Adrenal gland (tissue), 5 donors: ENCODE measurements around the gene RNF144B.

Experiments used
- CTCF ChIP-seq, 6 experiments: fragments of 450-650 bp in 4 of 6; fragments of 200-600 bp in 2 of 6; sonication (generic) in 1 of 6; IDR thresholded peaks; 1 replicate in 5 of 6; 2 replicates in 1 of 6; pipeline versions ENCODE4 v1.5.1 to v1.8.0; 2016 to 2021; ENCODE audit warnings: antibody characterized with exemption in 6 of 6, mild to moderate bottlenecking in 2 of 6, moderate library complexity in 1 of 6
- POLR2A ChIP-seq, 2 donors: fragments of 450-650 bp; IDR thresholded peaks; one replicate each; pipeline ENCODE4 v1.6.1; 2017; ENCODE audit warnings: antibody characterized with exemption in 2 of 2, mild to moderate bottlenecking in 2 of 2, moderate library complexity in 1 of 2
- donor health status: DM: no; HTN: no; CAD: no.

GRCh38 chr6:18429655-18430297 is 42.6 kb downstream of the RNF144B start:
- no peak for TF ChIP-seq POLR2A (IDR thresholded peaks at IDR 0.05)
- no peak for TF ChIP-seq CTCF (IDR thresholded peaks at IDR 0.05)
